Measurements from ENCODE around the gene ZNF100.

The ZNF100 gene

DNA sequence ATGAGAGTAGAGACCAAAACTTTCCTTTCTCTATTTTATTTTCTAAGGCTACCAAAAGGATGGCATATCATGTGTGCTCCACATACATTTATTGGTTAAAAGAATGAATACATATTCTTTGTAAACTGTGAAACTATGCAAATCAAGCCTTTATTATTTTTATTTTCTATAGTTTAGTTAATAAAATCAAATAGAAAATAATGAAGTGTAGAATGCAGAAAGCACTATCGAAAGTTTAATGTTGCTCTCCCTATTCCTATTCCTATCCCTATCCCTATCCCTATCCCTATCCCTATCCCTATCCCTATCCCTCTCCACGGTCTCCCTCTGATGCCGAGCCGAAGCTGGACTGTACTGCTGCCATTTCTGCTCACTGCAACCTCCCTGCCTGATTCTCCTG, 60.3 kb downstream of the ZNF100 start:
- Histone ChIP-seq H2BK120ac (ENCODE audit: low read depth, low read length) (no peak overlapping the region), H3K9me3 (replicated peaks in 1 of 2; ENCODE audit: control insufficient read depth in 2 of 2, insufficient read depth in 1 of 2, low read depth in 1 of 2, low read length in 2 of 2) (peaks cover 0 to 2% of the 10 kb centered on the region in 2 donors), H2AK5ac (ENCODE audit: low read depth, low read length) (no peak overlapping the region), H3K9ac (ENCODE audit: low read depth, low read length, poor library complexity) (no peak overlapping the region), H2BK12ac (ENCODE audit: low read length) (no peak overlapping the region), H3K4ac (ENCODE audit: low read length) (no peak overlapping the region), H3K4me2 (ENCODE audit: insufficient read depth, low read length, poor library complexity, severe bottlenecking) (no peak overlapping the region), H3K27ac (replicated peaks; ENCODE audit: low read length) (no peak overlapping the region), H3K18ac (ENCODE audit: low read length) (no peak overlapping the region), H2BK15ac (ENCODE audit: low read length) (no peak overlapping the region), H4K91ac (ENCODE audit: low read depth, low read length, poor library complexity) (no peak overlapping the region), H3K4me3 (ENCODE audit: low read length in 2 of 2) (no peak overlapping the region), H2AFZ (ENCODE audit: low read length) (no peak overlapping the region), H3K23ac (ENCODE audit: low read depth, low read length, poor library complexity) (no peak overlapping the region), H3K27me3 (ENCODE audit: control insufficient read depth in 3 of 3, insufficient read depth in 3 of 3, low read depth in 1 of 3, low read length in 3 of 3) (no peaks in the 10 kb centered on the region), H3K79me1 (ENCODE audit: low read depth, low read length) (no peaks in the 10 kb centered on the region), H3K4me1 (ENCODE audit: control insufficient read depth in 2 of 2, insufficient read depth in 1 of 2, low read depth in 1 of 2, low read length in 2 of 2) (no peaks in the 10 kb centered on the region), H4K8ac (ENCODE audit: low read depth, low read length) (no peak overlapping the region), H3K14ac (ENCODE audit: low read length) (no peak overlapping the region), H3K36me3 (replicated peaks in 1 of 2; ENCODE audit: control insufficient read depth in 2 of 2, insufficient read depth in 2 of 2, low read length in 2 of 2) (no peaks in the 10 kb centered on the region), H2BK5ac (ENCODE audit: low read length) (no peak overlapping the region)
- DNase-seq (ENCODE audit: low spot score) = no peak
- WGBS, 2 donors (ENCODE audit: extremely low coverage in 2 of 2, insufficient read length in 2 of 2, insufficient replicate concordance in 1 of 2) = no CpG with 5 or more reads among the region's 4 CpGs

- H3K23ac ChIP-seq (ENCODE audit: low read depth, low read length, poor library complexity) = no peak overlapping the region
- no peak overlapping the region for H2BK120ac ChIP-seq (ENCODE audit: low read depth, low read length)
- H3K36me3 ChIP-seq (replicated peaks in 1 of 2; ENCODE audit: control insufficient read depth in 2 of 2, insufficient read depth in 2 of 2, low read length in 2 of 2) = no peaks in the 10 kb centered on the region
Measured at GRCh38 chr19:21705393-21705792, 62.0 kb downstream of the ZNF100 start.

GRCh38 chr19:21704320-21704719, 63.1 kb downstream of the ZNF100 start:
- Histone ChIP-seq H2BK15ac (ENCODE audit: low read length) (no peak overlapping the region), H2BK120ac (ENCODE audit: low read depth, low read length) (no peak overlapping the region), H3K36me3 (replicated peaks in 1 of 2; ENCODE audit: control insufficient read depth in 2 of 2, insufficient read depth in 2 of 2, low read length in 2 of 2) (no peaks in the 10 kb centered on the region), H3K27me3 (ENCODE audit: control insufficient read depth in 3 of 3, insufficient read depth in 3 of 3, low read depth in 1 of 3, low read length in 3 of 3) (no peaks in the 10 kb centered on the region), H3K79me1 (ENCODE audit: low read depth, low read length) (no peaks in the 10 kb centered on the region), H3K4me3 (ENCODE audit: low read length in 2 of 2) (no peak overlapping the region), H4K91ac (ENCODE audit: low read depth, low read length, poor library complexity) (no peak overlapping the region), H3K27ac (replicated peaks; ENCODE audit: low read length) (no peak overlapping the region), H3K14ac (ENCODE audit: low read length) (no peak overlapping the region), H3K18ac (ENCODE audit: low read length) (no peak overlapping the region), H3K4me1 (ENCODE audit: control insufficient read depth in 2 of 2, insufficient read depth in 1 of 2, low read depth in 1 of 2, low read length in 2 of 2) (no peaks in the 10 kb centered on the region), H3K23ac (ENCODE audit: low read depth, low read length, poor library complexity) (no peak overlapping the region), H4K8ac (ENCODE audit: low read depth, low read length) (no peak overlapping the region), H3K4me2 (ENCODE audit: insufficient read depth, low read length, poor library complexity, severe bottlenecking) (no peak overlapping the region), H2AK5ac (ENCODE audit: low read depth, low read length) (no peak overlapping the region), H2BK12ac (ENCODE audit: low read length) (no peak overlapping the region), H2BK5ac (ENCODE audit: low read length) (no peak overlapping the region), H3K9me3 (replicated peaks in 1 of 2; ENCODE audit: control insufficient read depth in 2 of 2, insufficient read depth in 1 of 2, low read depth in 1 of 2, low read length in 2 of 2) (no peaks in the 10 kb centered on the region), H3K4ac (ENCODE audit: low read length) (no peak overlapping the region), H3K9ac (ENCODE audit: low read depth, low read length, poor library complexity) (no peak overlapping the region), H2AFZ (ENCODE audit: low read length) (no peak overlapping the region)
- no CpG with 5 or more reads among the region's 3 CpGs for WGBS, 2 donors (ENCODE audit: extremely low coverage in 2 of 2, insufficient read length in 2 of 2, insufficient replicate concordance in 1 of 2)
- DNase-seq (ENCODE audit: low spot score) = no peak

More at GRCh38 chr19:21705393-21705792, 62.0 kb downstream of the ZNF100 start:
- Histone ChIP-seq H2BK15ac (ENCODE audit: low read length) (no peak overlapping the region), H3K4ac (ENCODE audit: low read length) (no peak overlapping the region), H3K27me3 (ENCODE audit: control insufficient read depth in 3 of 3, insufficient read depth in 3 of 3, low read depth in 1 of 3, low read length in 3 of 3) (no peaks in the 10 kb centered on the region), H2BK5ac (ENCODE audit: low read length) (no peak overlapping the region), H3K18ac (ENCODE audit: low read length) (no peak overlapping the region), H3K79me1 (ENCODE audit: low read depth, low read length) (no peaks in the 10 kb centered on the region), H3K9ac (ENCODE audit: low read depth, low read length, poor library complexity) (no peak overlapping the region), H3K27ac (replicated peaks; ENCODE audit: low read length) (no peak overlapping the region), H4K91ac (ENCODE audit: low read depth, low read length, poor library complexity) (no peak overlapping the region), H2BK12ac (ENCODE audit: low read length) (no peak overlapping the region), H2AK5ac (ENCODE audit: low read depth, low read length) (no peak overlapping the region), H3K4me1 (ENCODE audit: control insufficient read depth in 2 of 2, insufficient read depth in 1 of 2, low read depth in 1 of 2, low read length in 2 of 2) (no peaks in the 10 kb centered on the region), H4K8ac (ENCODE audit: low read depth, low read length) (no peak overlapping the region), H3K9me3 (replicated peaks in 1 of 2; ENCODE audit: control insufficient read depth in 2 of 2, insufficient read depth in 1 of 2, low read depth in 1 of 2, low read length in 2 of 2) (peaks cover 0 to 2% of the 10 kb centered on the region in 2 donors), H2AFZ (ENCODE audit: low read length) (no peak overlapping the region), H3K14ac (ENCODE audit: low read length) (no peak overlapping the region), H3K4me2 (ENCODE audit: insufficient read depth, low read length, poor library complexity, severe bottlenecking) (no peak overlapping the region), H3K4me3 (ENCODE audit: low read length in 2 of 2) (no peak overlapping the region)
- no peak for DNase-seq (ENCODE audit: low spot score)
- no CpG with 5 or more reads among the region's 1 CpG for WGBS, 2 donors (ENCODE audit: extremely low coverage in 2 of 2, insufficient read length in 2 of 2, insufficient replicate concordance in 1 of 2)

DNA sequence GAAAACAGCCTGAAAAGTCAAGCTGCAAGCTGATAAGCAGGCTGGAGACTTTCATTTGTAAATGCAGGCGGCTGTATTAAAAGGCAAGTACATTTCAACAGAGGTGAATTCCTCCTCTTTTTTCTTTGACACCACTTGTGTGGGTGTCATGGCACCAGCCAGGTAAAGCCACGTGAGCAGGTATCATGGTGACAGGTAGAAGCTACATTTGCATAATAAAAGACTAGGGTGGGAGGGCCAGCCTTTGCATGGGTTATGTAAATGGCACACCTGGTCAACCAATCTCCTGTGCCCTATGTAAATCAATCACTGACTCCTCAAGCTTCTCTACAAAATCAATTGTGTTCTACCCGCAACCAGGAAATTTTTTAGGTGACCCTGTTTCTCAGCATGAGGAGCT, 68.2 kb downstream of the ZNF100 start:
- no peaks in the 10 kb centered on the region for H3K79me1 ChIP-seq (ENCODE audit: low read depth, low read length)
- no peak overlapping the region for H2AFZ ChIP-seq (ENCODE audit: low read length)
- H3K4me2 ChIP-seq (ENCODE audit: insufficient read depth, low read length, poor library complexity, severe bottlenecking) = no peak overlapping the region
- no peaks in the 10 kb centered on the region for H3K9me3 ChIP-seq (replicated peaks in 1 of 2; ENCODE audit: control insufficient read depth in 2 of 2, insufficient read depth in 1 of 2, low read depth in 1 of 2, low read length in 2 of 2)
- no peak for DNase-seq (ENCODE audit: low spot score)
- H3K4me3 ChIP-seq (ENCODE audit: low read length in 2 of 2) = no peak overlapping the region
- no peak overlapping the region for H3K18ac ChIP-seq (ENCODE audit: low read length)
- H3K36me3 ChIP-seq (replicated peaks in 1 of 2; ENCODE audit: control insufficient read depth in 2 of 2, insufficient read depth in 2 of 2, low read length in 2 of 2) = no peaks in the 10 kb centered on the region
- no CpG with 5 or more reads among the region's 3 CpGs for whole genome bisulfite sequencing, 2 donors (ENCODE audit: extremely low coverage in 2 of 2, insufficient read length in 2 of 2, insufficient replicate concordance in 1 of 2)
- no peak overlapping the region for H3K9ac ChIP-seq (ENCODE audit: low read depth, low read length, poor library complexity)
- no peak overlapping the region for H3K23ac ChIP-seq (ENCODE audit: low read depth, low read length, poor library complexity)
- no peaks in the 10 kb centered on the region for H3K27me3 ChIP-seq (ENCODE audit: control insufficient read depth in 3 of 3, insufficient read depth in 3 of 3, low read depth in 1 of 3, low read length in 3 of 3)
- H3K4me1 ChIP-seq (ENCODE audit: control insufficient read depth in 2 of 2, insufficient read depth in 1 of 2, low read depth in 1 of 2, low read length in 2 of 2) = peaks cover 0 to 1% of the 10 kb centered on the region in 2 donors
- H3K27ac ChIP-seq (replicated peaks; ENCODE audit: low read length) = no peak overlapping the region
- no peak overlapping the region for H2BK12ac ChIP-seq (ENCODE audit: low read length)
- no peak overlapping the region for H2BK15ac ChIP-seq (ENCODE audit: low read length)
- H4K91ac ChIP-seq (ENCODE audit: low read depth, low read length, poor library complexity) = no peak overlapping the region
- H2AK5ac ChIP-seq (ENCODE audit: low read depth, low read length) = no peak overlapping the region
- no peak overlapping the region for H4K8ac ChIP-seq (ENCODE audit: low read depth, low read length)
- no peak overlapping the region for H3K4ac ChIP-seq (ENCODE audit: low read length)
- H2BK120ac ChIP-seq (ENCODE audit: low read depth, low read length) = no peak overlapping the region
- no peak overlapping the region for H3K14ac ChIP-seq (ENCODE audit: low read length)
- no peak overlapping the region for H2BK5ac ChIP-seq (ENCODE audit: low read length)

All from neuronal stem cell (in vitro differentiated cells).